Measurements from ENCODE around the gene LPCAT2.

DNA sequence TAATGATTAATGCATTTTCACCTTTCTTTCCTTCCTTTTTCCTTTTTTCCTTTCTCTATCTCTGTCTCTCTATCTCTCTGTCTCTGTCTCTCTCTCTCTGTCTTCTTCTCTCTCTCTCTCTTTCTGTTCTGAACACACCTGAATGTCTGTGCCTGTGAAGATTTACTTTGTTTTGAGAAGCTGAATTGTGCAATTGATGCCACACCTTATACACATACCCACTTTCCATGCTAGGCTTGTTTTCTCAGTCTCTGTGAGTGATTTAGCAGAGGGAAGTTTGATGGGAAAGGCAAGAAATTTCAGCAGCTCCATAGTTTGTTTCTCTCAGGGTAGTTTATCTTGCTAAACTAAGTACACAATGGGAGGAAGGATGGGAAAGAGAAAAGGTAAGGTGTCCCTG is 48.3 kb downstream of the LPCAT2 start:
- TF ChIP-seq, protein P1, sequence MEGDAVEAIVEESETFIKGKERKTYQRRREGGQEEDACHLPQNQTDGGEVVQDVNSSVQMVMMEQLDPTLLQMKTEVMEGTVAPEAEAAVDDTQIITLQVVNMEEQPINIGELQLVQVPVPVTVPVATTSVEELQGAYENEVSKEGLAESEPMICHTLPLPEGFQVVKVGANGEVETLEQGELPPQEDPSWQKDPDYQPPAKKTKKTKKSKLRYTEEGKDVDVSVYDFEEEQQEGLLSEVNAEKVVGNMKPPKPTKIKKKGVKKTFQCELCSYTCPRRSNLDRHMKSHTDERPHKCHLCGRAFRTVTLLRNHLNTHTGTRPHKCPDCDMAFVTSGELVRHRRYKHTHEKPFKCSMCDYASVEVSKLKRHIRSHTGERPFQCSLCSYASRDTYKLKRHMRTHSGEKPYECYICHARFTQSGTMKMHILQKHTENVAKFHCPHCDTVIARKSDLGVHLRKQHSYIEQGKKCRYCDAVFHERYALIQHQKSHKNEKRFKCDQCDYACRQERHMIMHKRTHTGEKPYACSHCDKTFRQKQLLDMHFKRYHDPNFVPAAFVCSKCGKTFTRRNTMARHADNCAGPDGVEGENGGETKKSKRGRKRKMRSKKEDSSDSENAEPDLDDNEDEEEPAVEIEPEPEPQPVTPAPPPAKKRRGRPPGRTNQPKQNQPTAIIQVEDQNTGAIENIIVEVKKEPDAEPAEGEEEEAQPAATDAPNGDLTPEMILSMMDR (IDR thresholded peaks at IDR 0.05): no peak
- TF ChIP-seq POLR2A (IDR thresholded peaks at IDR 0.05): no peak
